ENCODE results near the gene CNTN1. TPM values are rescaled to one million over a fixed set of nuclear protein-coding genes. Genes with fewer than 3 reads are reported as not detected.

The CNTN1 gene
- total and polyA plus RNA-seq, 2 of the 13 experiments (the other 11 are each of a cell fraction or from before 2014, with no cell fraction given), result 0.01 to 0.07 TPM

GRCh38 chr12:40853221-40853620 is 161.0 kb downstream of the CNTN1 start (continued):
- TF ChIP-seq ZNF234 (CRISPR knock-in tag; conservative IDR thresholded peaks at IDR 0.05) (no peak), TCF7L2 (IDR thresholded peaks at IDR 0.05; ENCODE audit: low read depth, low read length) (no peak)

GRCh38 chr12:40854604-40855003 is 162.4 kb downstream of the CNTN1 start:
- Histone ChIP-seq H3K36me3 (replicated peaks in 1 of 2; ENCODE audit: control insufficient read depth in 1 of 2, insufficient read depth in 2 of 2, low read length in 2 of 2) (no peaks in the 10 kb centered on the region), H3K4me3 (replicated peaks in 1 of 3; ENCODE audit: insufficient read depth in 1 of 3, low read depth in 2 of 3, low read length in 3 of 3) (no peak overlapping the region), H3K4me1 (ENCODE audit: insufficient read depth, low read length) (no peaks in the 10 kb centered on the region), H3K9ac (ENCODE audit: insufficient read depth, low read depth, low read length) (no peak overlapping the region), H3K79me2 (ENCODE audit: insufficient read depth, low read length) (no peaks in the 10 kb centered on the region), H3K27me3 (ENCODE audit: control insufficient read depth in 1 of 2, insufficient read depth in 2 of 2, low read length in 2 of 2) (no peaks in the 10 kb centered on the region), H3K9me3 (ENCODE audit: low read length) (no peaks in the 10 kb centered on the region), H2AFZ (ENCODE audit: low read length) (peak overlapping the region; percentile 5), H4K20me1 (ENCODE audit: insufficient read depth, low read length) (no peaks in the 10 kb centered on the region), H3K27ac (ENCODE audit: extremely low read length, insufficient read depth, low read length) (no peak overlapping the region), H3K4me2 (ENCODE audit: low read depth, low read length) (no peak overlapping the region)
- no peak for ATAC-seq
- WGBS (ENCODE audit: low lambda C conversion rate), result 7% methylated on average over 4 of the region's 4 CpGs
- ChIA-PET CTCF (ENCODE audit: low intra/inter-chr PET ratio, low total read pairs) (no interaction called here), POLR2A (no interaction called here)
- FAIRE-seq, result no peak
- DNase-seq (ENCODE audit: low spot score), result no peak
- no TSS peak for BruUV-seq (replicated peaks)
- in situ Hi-C loops (cut with HindIII; ENCODE audit: extremely low pct_ligation_motif_present, low pct_unique_long_range_greater_than_20kb) (no loop called here), intact Hi-C loops (cut with micrococcal nuclease; ENCODE audit: unreplicated experiment) (no loop called here)
- TF ChIP-seq ZNF605 (CRISPR knock-in tag; IDR thresholded peaks at IDR 0.05), result no peak

DNA sequence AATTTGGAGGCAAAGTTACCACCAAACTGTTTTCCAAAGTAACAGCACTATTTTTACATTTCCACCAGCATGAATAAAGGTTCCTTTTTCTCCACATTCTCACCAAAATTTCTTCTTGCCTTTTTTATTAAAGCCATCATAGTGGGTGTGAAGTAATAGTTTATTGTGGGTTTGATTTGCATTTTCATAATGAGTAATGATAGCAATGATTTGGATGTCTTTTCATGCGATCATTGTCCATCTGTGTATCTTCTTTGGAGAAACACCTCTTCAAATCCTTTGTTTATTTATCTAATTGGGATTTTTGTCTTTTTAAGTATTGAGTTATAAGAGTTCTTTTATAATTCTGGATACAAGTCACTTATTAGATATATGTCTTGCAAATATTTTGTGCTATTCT is 172.7 kb downstream of the CNTN1 start:
- in situ Hi-C loops (cut with HindIII; ENCODE audit: extremely low pct_ligation_motif_present, low pct_unique_long_range_greater_than_20kb), result no loop called here
- DNase-seq (ENCODE audit: low spot score) (no peak), FAIRE-seq (no peak), ATAC-seq (no peak)
- H3K79me2 ChIP-seq (ENCODE audit: insufficient read depth, low read length), result no peaks in the 10 kb centered on the region
- no peak overlapping the region for H3K4me3 ChIP-seq (replicated peaks in 1 of 3; ENCODE audit: insufficient read depth in 1 of 3, low read depth in 2 of 3, low read length in 3 of 3)
- CTCF ChIA-PET (ENCODE audit: low intra/inter-chr PET ratio, low total read pairs), result no interaction called here
- no TSS peak for BruUV-seq (replicated peaks)
- no peaks in the 10 kb centered on the region for H3K27me3 ChIP-seq (ENCODE audit: control insufficient read depth in 1 of 2, insufficient read depth in 2 of 2, low read length in 2 of 2)
- no peak overlapping the region for H3K27ac ChIP-seq (ENCODE audit: extremely low read length, insufficient read depth, low read length)
- intact Hi-C loops (cut with micrococcal nuclease; ENCODE audit: unreplicated experiment), result no loop called here
- H3K4me1 ChIP-seq (ENCODE audit: insufficient read depth, low read length), result no peaks in the 10 kb centered on the region
- H3K36me3 ChIP-seq (replicated peaks in 1 of 2; ENCODE audit: control insufficient read depth in 1 of 2, insufficient read depth in 2 of 2, low read length in 2 of 2), result no peaks in the 10 kb centered on the region
- H4K20me1 ChIP-seq (ENCODE audit: insufficient read depth, low read length), result no peaks in the 10 kb centered on the region
- H3K9me3 ChIP-seq (ENCODE audit: low read length), result no peaks in the 10 kb centered on the region
- POLR2A ChIA-PET, result no interaction called here
- no peak overlapping the region for H2AFZ ChIP-seq (ENCODE audit: low read length)
- H3K4me2 ChIP-seq (ENCODE audit: low read depth, low read length), result no peak overlapping the region
- no peak overlapping the region for H3K9ac ChIP-seq (ENCODE audit: insufficient read depth, low read depth, low read length)
- 0% methylated on average over 1 of the region's 1 CpG for WGBS (ENCODE audit: low lambda C conversion rate)
- TF ChIP-seq ZNF101 (CRISPR knock-in tag; IDR thresholded peaks at IDR 0.05; ENCODE audit: borderline replicate concordance, low read depth), result no peak
- no peak for TF ChIP-seq ZNF616 (CRISPR knock-in tag; IDR thresholded peaks at IDR 0.05; ENCODE audit: low read depth)
- no peak for TF ChIP-seq MEIS2 (CRISPR knock-in tag; IDR thresholded peaks at IDR 0.05)
- no peak for TF ChIP-seq ZNF317 (CRISPR knock-in tag; IDR thresholded peaks at IDR 0.05)
- TF ChIP-seq PRPF4 (IDR thresholded peaks at IDR 0.05; ENCODE audit: low read depth, low read length, poor library complexity, severe bottlenecking), result no peak
- TF ChIP-seq ZNF850 (CRISPR knock-in tag; conservative IDR thresholded peaks at IDR 0.05), result no peak
- TF ChIP-seq PAX8 (CRISPR knock-in tag; IDR thresholded peaks at IDR 0.05; ENCODE audit: borderline replicate concordance), result no peak
- TF ChIP-seq AHDC1 (CRISPR knock-in tag; IDR thresholded peaks at IDR 0.05; ENCODE audit: borderline replicate concordance), result no peak
- no peak for TF ChIP-seq TBL1XR1 (IDR thresholded peaks at IDR 0.05; ENCODE audit: borderline replicate concordance, low read length, partially characterized antibody)
- no peak for TF ChIP-seq RXRA (CRISPR knock-in tag; IDR thresholded peaks at IDR 0.05)

Data from HepG2 (cell line).